IgD-negative memory B cell (primary cell): ENCODE measurements around the gene P2RY12. TPM values are rescaled to one million over a fixed set of nuclear protein-coding genes. Genes with fewer than 3 reads are reported as not detected.

Experiments
- H3K27ac Mint-ChIP-seq, 3 donors: one replicate each; pipeline ENCODE4 v1.8.0; 2020 to 2022; ENCODE audit warnings: mild to moderate bottlenecking in 3 of 3, mixed read lengths in 3 of 3, moderate library complexity in 1 of 3
- H3K27me3 Mint-ChIP-seq: one replicate; pipeline ENCODE4 v1.8.0; 2021; ENCODE audit warnings: mixed read lengths
- H3K36me3 Mint-ChIP-seq: one replicate; pipeline ENCODE4 v1.8.0; 2020; ENCODE audit warnings: mild to moderate bottlenecking, mixed read lengths
- H3K4me1 Mint-ChIP-seq, 3 donors: one replicate each; pipeline ENCODE4 v1.8.0; 2020 to 2022; ENCODE audit warnings: mixed read lengths in 3 of 3, mild to moderate bottlenecking in 1 of 3
- H3K4me3 Mint-ChIP-seq, 4 donors: one replicate each; pipeline ENCODE4 v1.8.0; 2020 to 2022; ENCODE audit warnings: mild to moderate bottlenecking in 4 of 4, mixed read lengths in 4 of 4, moderate library complexity in 3 of 4
- H3K9me3 Mint-ChIP-seq, 3 donors: one replicate each; pipeline ENCODE4 v1.8.0; 2020 to 2021; ENCODE audit warnings: mixed read lengths in 3 of 3, mild to moderate bottlenecking in 1 of 3
- polyA plus RNA-seq: library from polyadenylated mRNA; unstranded; fragments of 300-500 nt; fragmentation: Illumina TruSeq; gene quantifications from one replicate; pipeline ENCODE4 v1.2.3, GENCODE V29; 2021

P2RY12 gene
- polyA plus RNA-seq, 1 donor from 2014 or later = 1.7 TPM

- Mint-ChIP-seq H3K27me3 (peaks cover 14% of the 10 kb centered on the region), H3K4me1 (no peaks in the 10 kb centered on the region), H3K4me3 (no peak overlapping the region), H3K9me3 (no peaks in the 10 kb centered on the region), H3K27ac (peak overlapping the region in 1 of 3 donors; percentile 6), H3K36me3 (no peaks in the 10 kb centered on the region)
These were observed 84.0 kb downstream of the P2RY12 start for GRCh38 chr3:151300539-151300938.

GRCh38 chr3:151299006-151299405 lies 85.5 kb downstream of the P2RY12 start:
- no peaks in the 10 kb centered on the region for H3K4me1 Mint-ChIP-seq
- no peaks in the 10 kb centered on the region for H3K9me3 Mint-ChIP-seq
- peaks cover 11% of the 10 kb centered on the region for H3K27me3 Mint-ChIP-seq
- H3K4me3 Mint-ChIP-seq = no peak overlapping the region
- H3K27ac Mint-ChIP-seq = no peak overlapping the region
- no peaks in the 10 kb centered on the region for H3K36me3 Mint-ChIP-seq

GRCh38 chr3:151297429-151297828 lies 87.1 kb downstream of the P2RY12 start:
- no peaks in the 10 kb centered on the region for H3K36me3 Mint-ChIP-seq
- H3K4me1 Mint-ChIP-seq = no peaks in the 10 kb centered on the region
- peaks cover 9% of the 10 kb centered on the region for H3K27me3 Mint-ChIP-seq
- no peaks in the 10 kb centered on the region for H3K9me3 Mint-ChIP-seq
- no peak overlapping the region for H3K4me3 Mint-ChIP-seq
- H3K27ac Mint-ChIP-seq = no peak overlapping the region

- no peaks in the 10 kb centered on the region for H3K9me3 Mint-ChIP-seq
- H3K36me3 Mint-ChIP-seq = no peaks in the 10 kb centered on the region
- H3K4me1 Mint-ChIP-seq = no peaks in the 10 kb centered on the region
- no peak overlapping the region for H3K27ac Mint-ChIP-seq
- H3K4me3 Mint-ChIP-seq = no peak overlapping the region
- H3K27me3 Mint-ChIP-seq = peaks cover 9% of the 10 kb centered on the region
These were observed 88.3 kb downstream of the P2RY12 start for GRCh38 chr3:151296226-151296625.

GRCh38 chr3:151293127-151293526 lies 91.4 kb downstream of the P2RY12 start:
- H3K27ac Mint-ChIP-seq = no peak overlapping the region
- H3K4me1 Mint-ChIP-seq = no peaks in the 10 kb centered on the region
- no peak overlapping the region for H3K4me3 Mint-ChIP-seq
- H3K9me3 Mint-ChIP-seq = no peaks in the 10 kb centered on the region
- H3K36me3 Mint-ChIP-seq = no peaks in the 10 kb centered on the region
- H3K27me3 Mint-ChIP-seq = peaks cover 3% of the 10 kb centered on the region

GRCh38 chr3:151290673-151291072 lies 93.9 kb downstream of the P2RY12 start:
- Mint-ChIP-seq H3K4me3 (no peak overlapping the region), H3K27me3 (peaks cover 3% of the 10 kb centered on the region), H3K27ac (no peak overlapping the region), H3K4me1 (no peaks in the 10 kb centered on the region), H3K9me3 (no peaks in the 10 kb centered on the region), H3K36me3 (no peaks in the 10 kb centered on the region)

GRCh38 chr3:151289445-151289844 lies 95.1 kb downstream of the P2RY12 start:
- H3K36me3 Mint-ChIP-seq = no peaks in the 10 kb centered on the region
- peaks cover 3% of the 10 kb centered on the region for H3K27me3 Mint-ChIP-seq
- H3K27ac Mint-ChIP-seq = no peak overlapping the region
- H3K9me3 Mint-ChIP-seq = no peaks in the 10 kb centered on the region
- no peak overlapping the region for H3K4me3 Mint-ChIP-seq
- no peaks in the 10 kb centered on the region for H3K4me1 Mint-ChIP-seq

Other genes with a start within 250 kb of the P2RY12 start
- gene GPR171, start 181.5 kb downstream of the P2RY12 start, polyA plus RNA-seq = 1.1 TPM
- gene P2RY14, start 106.2 kb downstream of the P2RY12 start, polyA plus RNA-seq = 4.8 TPM
- not detected for gene GPR87, start 67.9 kb downstream of the P2RY12 start, polyA plus RNA-seq
- 0.46 TPM for gene P2RY13, start 55.2 kb downstream of the P2RY12 start, polyA plus RNA-seq
- not detected for gene IGSF10, start 76.3 kb upstream of the P2RY12 start, polyA plus RNA-seq